Measurements from ENCODE around the gene CNTNAP2. TPM values are rescaled to one million over a fixed set of nuclear protein-coding genes. Genes with fewer than 3 reads are reported as not detected.

Gene CNTNAP2
- under 1 TPM; 0.19 to 0.20 TPM for total RNA-seq
- polyA plus RNA-seq = under 1 TPM in 1 of 2 donors, not detected in 1; 0.50 TPM

GRCh38 chr7:146116521-146117222, at the start of gene CNTNAP2:
Gene CNTNAP2, plus strand, starts transcription at chr7:146116801. Its CDS starts 76 bp downstream, at chr7:146116877.
- ChIA-PET CTCF (ENCODE audit: partially characterized antibody) (no interaction called here), POLR2A (ENCODE audit: partially characterized antibody) (no interaction called here)
- Mint-ChIP-seq H3K4me3 (peak within 1 kb of the TSS; percentile 25 to 76 (median 52)), H3K27ac (no peak within 1 kb of the TSS), H3K4me1 (peaks cover 6 to 25% (median 7%) of the 10 kb centered on the region in 4 donors), H3K36me3 (no peaks in the 10 kb centered on the region), H3K9me3 (peaks cover 0 to 16% (median 5%) of the 10 kb centered on the region in 8 donors), H3K27me3 (peaks cover 10 to 12% of the 10 kb centered on the region in 2 donors)
- Histone ChIP-seq H3K36me3 (ENCODE audit: insufficient read depth, low read length) (no peaks in the 10 kb centered on the region), H3K4me1 (ENCODE audit: insufficient read depth, low read length) (no peaks in the 10 kb centered on the region), H3K27ac (ENCODE audit: low read depth, low read length) (no peak within 1 kb of the TSS), H3K27me3 (ENCODE audit: insufficient read depth, low read length) (no peaks in the 10 kb centered on the region), H3K4me3 (ENCODE audit: low read length in 2 of 2) (no peak within 1 kb of the TSS), H3K9me3 (ENCODE audit: control insufficient read depth in 1 of 2, low read length in 2 of 2) (no peaks in the 10 kb centered on the region)
- no peak for DNase-seq
- intact Hi-C loops (cut with micrococcal nuclease) = no loop called here

- intact Hi-C loops (cut with micrococcal nuclease) = no loop called here
- Mint-ChIP-seq H3K27ac (no peak overlapping the region), H3K4me1 (no peaks in the 10 kb centered on the region), H3K9me3 (peaks cover 0 to 5% (median 0%) of the 10 kb centered on the region in 8 donors), H3K36me3 (no peaks in the 10 kb centered on the region), H3K27me3 (no peaks in the 10 kb centered on the region), H3K4me3 (no peak overlapping the region)
- Histone ChIP-seq H3K36me3 (ENCODE audit: insufficient read depth, low read length) (no peaks in the 10 kb centered on the region), H3K27ac (ENCODE audit: low read depth, low read length) (no peak overlapping the region), H3K4me3 (ENCODE audit: low read length in 2 of 2) (no peak overlapping the region), H3K4me1 (ENCODE audit: insufficient read depth, low read length) (no peaks in the 10 kb centered on the region), H3K27me3 (ENCODE audit: insufficient read depth, low read length) (no peaks in the 10 kb centered on the region), H3K9me3 (ENCODE audit: control insufficient read depth in 1 of 2, low read length in 2 of 2) (no peaks in the 10 kb centered on the region)
- ChIA-PET POLR2A (ENCODE audit: partially characterized antibody) (no interaction called here), CTCF (ENCODE audit: partially characterized antibody) (no interaction called here)
- DNase-seq = no peak
These were observed 48.7 kb upstream of the CNTNAP2 start for GRCh38 chr7:146067880-146068279.

- no peak for DNase-seq
- Histone ChIP-seq H3K36me3 (ENCODE audit: insufficient read depth, low read length) (no peaks in the 10 kb centered on the region), H3K27ac (ENCODE audit: low read depth, low read length) (no peak overlapping the region), H3K4me1 (ENCODE audit: insufficient read depth, low read length) (no peaks in the 10 kb centered on the region), H3K4me3 (ENCODE audit: low read length in 2 of 2) (no peak overlapping the region), H3K9me3 (ENCODE audit: control insufficient read depth in 1 of 2, low read length in 2 of 2) (no peaks in the 10 kb centered on the region), H3K27me3 (ENCODE audit: insufficient read depth, low read length) (no peaks in the 10 kb centered on the region)
- Mint-ChIP-seq H3K36me3 (no peaks in the 10 kb centered on the region), H3K27ac (no peak overlapping the region), H3K4me1 (no peaks in the 10 kb centered on the region), H3K9me3 (peaks cover 0 to 5% (median 0%) of the 10 kb centered on the region in 8 donors), H3K27me3 (no peaks in the 10 kb centered on the region), H3K4me3 (no peak overlapping the region)
- CTCF ChIA-PET (ENCODE audit: partially characterized antibody) = no interaction called here
- POLR2A ChIA-PET (ENCODE audit: partially characterized antibody) = no interaction called here
- intact Hi-C loops (cut with micrococcal nuclease) = no loop called here
These were observed 42.3 kb upstream of the CNTNAP2 start for GRCh38 chr7:146074195-146074765.

- CTCF ChIA-PET (ENCODE audit: partially characterized antibody) = no interaction called here
- H3K4me1 ChIP-seq (ENCODE audit: insufficient read depth, low read length) = no peaks in the 10 kb centered on the region
- H3K27me3 ChIP-seq (ENCODE audit: insufficient read depth, low read length) = no peaks in the 10 kb centered on the region
- peaks cover 0 to 4% (median 0%) of the 10 kb centered on the region in 8 donors for H3K9me3 Mint-ChIP-seq
- no peak overlapping the region for H3K27ac Mint-ChIP-seq
- H3K4me3 ChIP-seq (ENCODE audit: low read length in 2 of 2) = no peak overlapping the region
- H3K27ac ChIP-seq (ENCODE audit: low read depth, low read length) = no peak overlapping the region
- no peaks in the 10 kb centered on the region for H3K36me3 Mint-ChIP-seq
- intact Hi-C loops (cut with micrococcal nuclease) = no loop called here
- DNase-seq = no peak
- H3K9me3 ChIP-seq (ENCODE audit: control insufficient read depth in 1 of 2, low read length in 2 of 2) = no peaks in the 10 kb centered on the region
- H3K4me1 Mint-ChIP-seq = no peaks in the 10 kb centered on the region
- H3K4me3 Mint-ChIP-seq = no peak overlapping the region
- no peaks in the 10 kb centered on the region for H3K36me3 ChIP-seq (ENCODE audit: insufficient read depth, low read length)
- no peaks in the 10 kb centered on the region for H3K27me3 Mint-ChIP-seq
- POLR2A ChIA-PET (ENCODE audit: partially characterized antibody) = no interaction called here
These were observed 40.3 kb upstream of the CNTNAP2 start for GRCh38 chr7:146076344-146076743.

- Mint-ChIP-seq H3K9me3 (no peaks in the 10 kb centered on the region), H3K4me1 (no peaks in the 10 kb centered on the region), H3K27me3 (peaks cover 0 to 1% of the 10 kb centered on the region in 2 donors), H3K36me3 (no peaks in the 10 kb centered on the region), H3K4me3 (no peak overlapping the region), H3K27ac (no peak overlapping the region)
- POLR2A ChIA-PET (ENCODE audit: partially characterized antibody) = no interaction called here
- Histone ChIP-seq H3K4me3 (ENCODE audit: low read length in 2 of 2) (no peak overlapping the region), H3K9me3 (ENCODE audit: control insufficient read depth in 1 of 2, low read length in 2 of 2) (no peaks in the 10 kb centered on the region), H3K36me3 (ENCODE audit: insufficient read depth, low read length) (no peaks in the 10 kb centered on the region), H3K27me3 (ENCODE audit: insufficient read depth, low read length) (no peaks in the 10 kb centered on the region), H3K27ac (ENCODE audit: low read depth, low read length) (no peak overlapping the region), H3K4me1 (ENCODE audit: insufficient read depth, low read length) (no peaks in the 10 kb centered on the region)
- CTCF ChIA-PET (ENCODE audit: partially characterized antibody) = no interaction called here
- no peak for DNase-seq
- intact Hi-C loops (cut with micrococcal nuclease) = no loop called here
These were observed 32.5 kb upstream of the CNTNAP2 start for GRCh38 chr7:146084086-146084485.

GRCh38 chr7:146090023-146090645, 26.5 kb upstream of the CNTNAP2 start:
- H3K27me3 Mint-ChIP-seq = peaks cover 0 to 1% of the 10 kb centered on the region in 2 donors
- intact Hi-C loops (cut with micrococcal nuclease) = no loop called here
- H3K4me1 Mint-ChIP-seq = no peaks in the 10 kb centered on the region
- Histone ChIP-seq H3K36me3 (ENCODE audit: insufficient read depth, low read length) (no peaks in the 10 kb centered on the region), H3K4me1 (ENCODE audit: insufficient read depth, low read length) (no peaks in the 10 kb centered on the region), H3K4me3 (ENCODE audit: low read length in 2 of 2) (no peak overlapping the region), H3K27me3 (ENCODE audit: insufficient read depth, low read length) (no peaks in the 10 kb centered on the region), H3K27ac (ENCODE audit: low read depth, low read length) (no peak overlapping the region), H3K9me3 (ENCODE audit: control insufficient read depth in 1 of 2, low read length in 2 of 2) (no peaks in the 10 kb centered on the region)
- H3K27ac Mint-ChIP-seq = no peak overlapping the region
- no peaks in the 10 kb centered on the region for H3K9me3 Mint-ChIP-seq
- H3K4me3 Mint-ChIP-seq = no peak overlapping the region
- POLR2A ChIA-PET (ENCODE audit: partially characterized antibody) = no interaction called here
- CTCF ChIA-PET (ENCODE audit: partially characterized antibody) = interaction anchor here (0.9 kb wide), 1 partner anchor 10 kb away, joined by 3 read pairs; no protein-coding TSS in a partner anchor
- no peaks in the 10 kb centered on the region for H3K36me3 Mint-ChIP-seq
- DNase-seq = peak in 4 of 5 donors; percentile 8 to 27 (median 12)

- ChIA-PET POLR2A (ENCODE audit: partially characterized antibody) (no interaction called here), CTCF (ENCODE audit: partially characterized antibody) (no interaction called here)
- Histone ChIP-seq H3K27me3 (ENCODE audit: insufficient read depth, low read length) (no peaks in the 10 kb centered on the region), H3K27ac (ENCODE audit: low read depth, low read length) (no peak overlapping the region), H3K4me1 (ENCODE audit: insufficient read depth, low read length) (no peaks in the 10 kb centered on the region), H3K4me3 (ENCODE audit: low read length in 2 of 2) (no peak overlapping the region), H3K36me3 (ENCODE audit: insufficient read depth, low read length) (no peaks in the 10 kb centered on the region), H3K9me3 (ENCODE audit: control insufficient read depth in 1 of 2, low read length in 2 of 2) (no peaks in the 10 kb centered on the region)
- Mint-ChIP-seq H3K4me1 (no peaks in the 10 kb centered on the region), H3K27ac (no peak overlapping the region), H3K36me3 (no peaks in the 10 kb centered on the region), H3K9me3 (peaks cover 0 to 5% (median 0%) of the 10 kb centered on the region in 8 donors), H3K27me3 (peaks cover 0 to under 1% of the 10 kb centered on the region in 2 donors), H3K4me3 (no peak overlapping the region)
- DNase-seq = no peak
- intact Hi-C loops (cut with micrococcal nuclease) = no loop called here
These were observed 22.2 kb upstream of the CNTNAP2 start for GRCh38 chr7:146094356-146094755.
